GM19463 (cell line): ENCODE results near the gene CD82.

Experiments used
- ATAC-seq: cut with Tn5 transposase; IDR thresholded peaks from one replicate; pipeline ENCODE4 v1.9.1; 2021; ENCODE audit warnings: mild to moderate bottlenecking, moderate library complexity; ENCODE audit not compliant: unreplicated experiment

Gene CD82

GRCh38 chr11:44614281-44614775 lies 48.9 kb downstream of the CD82 start:
- no peak for ATAC-seq

GRCh38 chr11:44615041-44615755 lies 49.7 kb downstream of the CD82 start:
- ATAC-seq = no peak

GRCh38 chr11:44615913-44616791 lies 50.7 kb downstream of the CD82 start:
- no peak for ATAC-seq

GRCh38 chr11:44617671-44618461 lies 52.4 kb downstream of the CD82 start:
- no peak for ATAC-seq

- ATAC-seq = no peak
Observed at GRCh38 chr11:44618561-44619425, 53.3 kb downstream of the CD82 start.

GRCh38 chr11:44620328-44620725 lies 54.9 kb downstream of the CD82 start:
- ATAC-seq = no peak

GRCh38 chr11:44621140-44621681 lies 55.7 kb downstream of the CD82 start:
- ATAC-seq = no peak

- no peak for ATAC-seq
Observed at GRCh38 chr11:44621784-44622183, 56.3 kb downstream of the CD82 start.

GRCh38 chr11:44622190-44622650 lies 56.8 kb downstream of the CD82 start:
- no peak for ATAC-seq

GRCh38 chr11:44622721-44623258 lies 57.3 kb downstream of the CD82 start:
- ATAC-seq = no peak

- ATAC-seq = no peak
Observed at GRCh38 chr11:44623341-44623730, 57.9 kb downstream of the CD82 start.

- no peak for ATAC-seq
Observed at GRCh38 chr11:44623731-44624491, 58.4 kb downstream of the CD82 start.

GRCh38 chr11:44624761-44625221 lies 59.3 kb downstream of the CD82 start:
- ATAC-seq = no peak

- no peak for ATAC-seq
Observed at GRCh38 chr11:44625759-44626523, 60.5 kb downstream of the CD82 start.

- ATAC-seq = no peak
Observed at GRCh38 chr11:44626645-44627044, 61.2 kb downstream of the CD82 start.

- no peak for ATAC-seq
Observed at GRCh38 chr11:44627165-44627789, 61.8 kb downstream of the CD82 start.

GRCh38 chr11:44627911-44628729 lies 62.7 kb downstream of the CD82 start:
- ATAC-seq = peak; percentile 73
